GM21619 (cell line): ENCODE data around the gene ADAMTSL3.
"Not testable (repeated sequence)": the region's sequence is repeated elsewhere in the genome, so short reads cannot be mapped to it uniquely, and the experiment has no call there.

Source experiments
- ATAC-seq: cut with Tn5 transposase; IDR thresholded peaks from one replicate; pipeline ENCODE4 v1.9.1; 2021; ENCODE audit not compliant: unreplicated experiment

The ADAMTSL3 gene

DNA sequence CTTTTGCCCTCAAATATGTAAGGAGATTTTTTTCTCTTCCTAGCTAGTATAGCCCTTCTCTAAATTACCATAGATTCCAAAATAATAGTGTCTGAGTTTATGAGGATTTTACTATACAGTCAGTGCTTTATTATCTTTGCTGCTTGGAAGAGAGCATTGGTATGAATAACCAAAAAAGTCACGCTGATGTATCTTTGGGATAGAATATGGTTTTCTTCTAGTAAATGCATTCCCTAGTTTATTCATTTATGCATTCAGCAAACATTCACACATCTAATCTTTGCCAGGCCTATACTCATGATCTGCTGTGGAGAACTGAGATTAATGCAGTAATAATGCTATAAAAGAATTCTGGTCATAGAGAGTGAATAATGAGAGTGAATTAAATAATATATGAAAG lies 356.3 kb downstream of the ADAMTSL3 start:
- no peak for ATAC-seq

DNA sequence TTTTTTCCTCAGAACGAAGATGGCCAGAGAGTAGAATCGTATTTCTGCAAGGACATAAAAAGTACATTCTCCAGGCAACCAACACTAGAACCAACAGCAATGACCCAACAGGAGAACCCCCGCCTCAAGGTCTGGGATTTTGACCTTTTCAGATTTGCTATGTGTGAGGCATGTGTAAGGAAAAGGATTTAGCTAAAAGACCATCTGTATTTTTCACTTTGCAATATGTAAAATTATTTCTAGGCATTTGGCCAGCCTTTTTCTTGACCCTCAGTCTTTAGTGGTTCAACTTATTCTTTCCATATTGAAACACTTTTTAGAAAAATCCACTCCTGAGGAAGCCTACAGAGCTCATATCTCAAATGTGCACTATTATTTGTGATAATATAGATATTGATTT lies 362.4 kb downstream of the ADAMTSL3 start:
- no peak for ATAC-seq

DNA sequence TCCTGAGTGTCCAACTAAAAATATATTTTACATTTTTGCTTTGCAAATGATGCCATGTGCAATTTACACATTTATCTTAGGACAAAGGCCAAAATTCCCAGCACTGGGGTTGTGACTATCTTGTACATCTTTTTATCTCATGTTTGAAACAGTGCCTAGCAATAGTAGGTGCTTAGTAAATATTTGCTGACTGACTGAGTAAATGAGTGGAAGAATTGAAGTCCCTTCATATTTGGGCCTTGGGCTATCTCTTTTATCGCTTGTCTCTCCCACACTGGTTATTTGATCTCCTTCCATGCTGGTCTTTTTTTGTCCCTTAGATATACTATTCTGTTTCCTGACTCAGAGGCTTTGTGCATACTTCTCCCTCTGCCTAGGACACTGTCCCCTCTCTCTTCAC lies 368.6 kb downstream of the ADAMTSL3 start:
- ATAC-seq = no peak

DNA sequence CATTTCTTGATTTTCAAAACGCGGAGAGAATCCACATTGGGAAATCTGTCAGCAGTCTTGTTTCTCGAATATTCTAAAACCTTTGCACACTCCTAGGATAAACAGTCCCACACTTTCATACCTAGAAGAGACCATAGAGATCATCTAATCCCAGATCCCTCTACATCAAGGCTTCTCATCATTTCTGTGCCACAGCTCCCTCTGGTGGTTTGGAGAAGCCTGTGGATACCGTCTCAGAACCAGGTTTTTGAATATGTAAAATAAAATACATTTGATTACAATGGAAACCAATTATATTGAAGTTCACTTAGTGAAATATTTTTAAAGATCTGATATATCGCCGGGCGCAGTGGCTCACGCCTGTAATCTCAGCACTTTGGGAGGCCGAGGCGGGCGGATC lies 369.7 kb downstream of the ADAMTSL3 start:
- no peak for ATAC-seq

DNA sequence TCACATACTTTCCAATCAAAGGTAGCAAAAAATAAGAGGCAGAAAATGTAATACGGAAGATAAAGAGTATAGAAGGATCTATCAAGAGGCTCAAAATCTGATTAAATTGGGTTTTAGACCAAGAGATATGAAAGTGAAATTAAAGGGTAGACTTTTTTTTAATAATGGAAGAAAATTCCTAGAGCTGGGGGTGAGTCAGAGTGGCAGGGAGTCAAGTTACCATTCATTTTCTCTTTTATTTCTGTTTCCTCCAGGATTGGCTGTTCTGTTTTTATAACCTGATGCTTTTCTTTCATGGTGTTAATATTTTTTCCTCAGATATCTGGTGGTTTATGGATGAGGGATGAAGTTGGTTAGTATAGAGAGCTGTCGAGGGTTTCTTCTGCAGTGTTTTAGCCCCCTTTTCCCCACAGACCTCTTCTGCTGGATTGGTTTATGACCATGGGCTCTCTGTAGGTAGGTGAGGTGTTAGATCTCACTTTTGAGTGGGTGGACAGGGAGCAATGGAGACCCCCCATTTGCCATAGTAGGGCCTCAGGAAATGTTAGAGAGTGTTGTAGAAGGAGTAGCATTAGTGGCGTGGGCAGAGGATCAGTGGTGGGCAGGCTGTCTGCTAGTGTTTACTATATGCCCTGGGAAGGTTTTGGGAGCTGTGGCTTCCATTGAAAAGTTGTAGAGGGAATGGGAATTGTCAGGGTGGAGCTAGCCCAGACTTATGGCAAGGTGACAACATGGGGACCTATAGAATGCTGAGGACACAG lies 380.1 kb downstream of the ADAMTSL3 start:
- ATAC-seq = no peak

DNA sequence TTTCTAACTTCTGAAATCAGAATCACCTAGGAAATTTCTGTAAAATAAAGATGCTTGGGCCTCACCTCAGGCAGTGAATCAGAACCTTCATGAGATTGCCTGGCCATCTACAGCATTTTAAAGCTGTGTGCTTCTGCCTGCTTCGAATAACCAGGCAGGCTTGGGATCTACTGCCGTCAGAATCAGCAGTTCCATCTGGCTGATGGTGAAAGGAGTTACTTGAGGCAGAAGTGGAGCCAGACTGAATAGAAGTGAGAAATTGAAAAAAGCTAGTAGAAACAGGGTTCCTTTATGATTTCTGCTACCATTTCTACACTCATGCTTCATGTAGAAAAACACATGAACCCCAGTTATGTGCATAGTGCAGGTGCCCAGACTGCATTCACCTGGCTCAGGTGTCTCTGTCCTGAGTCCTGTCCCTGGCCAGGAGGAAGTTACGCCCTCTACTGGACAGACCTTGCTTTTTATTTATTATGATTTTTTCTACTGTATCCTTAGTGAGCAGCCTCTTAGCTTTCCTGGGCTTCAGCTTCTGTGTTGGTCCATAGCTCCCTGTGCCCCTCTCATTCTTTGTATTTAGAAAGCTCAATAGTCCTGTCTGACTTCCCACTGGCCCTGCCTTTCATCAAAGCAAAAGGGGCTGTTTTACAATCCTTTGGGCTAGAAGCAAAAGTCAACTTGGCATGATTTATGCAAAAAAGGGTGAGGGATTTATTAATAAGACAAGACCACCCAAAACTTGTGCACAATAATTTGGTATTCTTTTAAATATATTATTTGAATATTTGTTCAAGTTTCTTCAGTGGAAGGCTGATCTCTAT lies 380.9 kb downstream of the ADAMTSL3 start:
- ATAC-seq = no peak

DNA sequence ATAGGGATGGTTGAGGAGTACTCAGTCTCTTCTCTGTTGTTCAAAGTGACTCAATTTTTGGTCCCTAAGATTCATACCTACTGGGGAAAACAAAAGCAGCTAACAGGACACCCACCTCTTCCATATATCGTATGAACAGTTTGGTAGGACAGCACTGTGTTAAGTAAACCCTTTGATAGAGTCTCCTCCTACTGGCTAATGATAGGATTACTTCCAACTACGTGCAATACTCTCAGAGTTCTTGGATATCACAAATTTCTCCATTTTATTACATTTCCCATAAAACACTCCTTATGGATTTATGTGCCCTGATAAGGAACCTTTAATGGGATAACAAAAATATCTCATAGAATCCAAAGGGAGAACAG lies 381.5 kb downstream of the ADAMTSL3 start:
- ATAC-seq = no peak

DNA sequence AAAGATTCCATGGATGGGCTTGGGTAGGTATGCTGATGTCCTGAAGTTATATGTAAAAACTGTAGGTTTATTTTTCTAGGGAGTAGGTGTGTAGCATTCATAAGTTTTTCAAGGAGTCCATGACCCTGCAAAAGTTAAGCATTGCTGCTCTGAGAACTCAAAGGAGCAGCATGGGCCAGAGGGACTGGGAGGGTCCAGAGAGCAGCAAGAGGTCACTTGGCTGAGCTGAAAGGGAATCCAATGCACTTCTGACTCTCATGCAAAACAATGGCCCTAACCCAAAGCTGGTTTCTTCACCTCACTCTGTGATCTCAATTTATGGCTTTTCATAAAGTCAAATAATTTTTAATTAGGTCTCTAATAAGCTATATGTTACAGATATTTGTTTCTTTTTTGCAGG lies 383.4 kb downstream of the ADAMTSL3 start:
- no peak for ATAC-seq

DNA sequence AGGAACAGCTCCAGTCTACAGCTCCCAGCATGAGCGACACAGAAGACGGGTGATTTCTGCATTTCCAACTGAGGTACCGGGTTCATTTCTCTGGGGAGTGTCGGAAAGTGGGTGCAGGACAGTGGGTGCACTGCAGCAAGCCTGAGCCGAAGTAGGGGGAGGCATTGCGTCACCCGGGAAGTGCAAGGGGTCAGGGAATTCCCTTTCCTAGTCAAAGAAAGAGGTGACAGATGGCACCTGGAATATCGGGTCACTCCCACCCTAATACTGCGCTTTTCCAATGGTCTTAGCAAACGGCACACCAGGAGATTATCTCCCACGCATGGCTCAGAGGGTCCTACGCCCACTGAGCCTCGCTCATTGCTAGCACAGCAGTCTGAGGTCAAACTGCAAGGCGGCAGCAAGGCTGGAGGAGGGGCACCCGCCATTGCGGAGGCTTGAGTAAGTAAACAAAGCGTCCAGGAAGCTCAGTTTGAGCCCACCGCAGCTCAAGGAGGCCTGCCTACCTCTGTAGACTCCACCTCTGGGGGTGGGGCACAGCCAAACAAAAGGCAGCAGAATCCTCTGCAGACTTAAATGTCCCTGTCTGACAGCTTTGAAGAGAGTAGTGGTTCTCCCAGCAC lies 388.6 kb downstream of the ADAMTSL3 start:
- not testable (repeated sequence) for ATAC-seq

DNA sequence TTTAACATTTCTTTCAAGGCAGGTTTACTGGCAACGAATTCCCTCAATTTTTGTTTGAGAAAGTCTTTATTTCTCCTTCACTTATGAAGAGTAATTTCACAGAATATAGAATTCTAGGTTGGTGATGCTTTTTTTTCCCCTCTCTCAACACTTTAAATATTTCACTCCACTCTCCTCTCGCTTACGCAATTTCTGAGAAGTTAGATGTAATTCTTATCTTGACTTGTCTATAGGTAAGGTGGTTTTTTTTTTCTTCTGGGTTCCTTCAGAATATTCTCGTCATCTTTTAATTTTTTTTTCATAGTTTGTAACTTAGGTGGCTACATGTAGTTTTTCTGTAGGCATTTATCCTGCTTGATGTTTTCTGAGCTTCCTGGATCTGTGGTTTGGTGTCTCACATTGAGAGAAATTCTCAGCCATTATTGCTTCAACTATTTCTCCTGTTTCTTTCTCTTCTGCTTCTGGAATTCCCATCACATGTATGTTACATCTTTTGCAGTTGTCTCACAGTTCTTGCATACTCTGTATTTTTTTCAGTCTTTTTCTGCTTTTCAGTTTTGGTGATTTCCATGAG lies 392.2 kb downstream of the ADAMTSL3 start:
- ATAC-seq = no peak

DNA sequence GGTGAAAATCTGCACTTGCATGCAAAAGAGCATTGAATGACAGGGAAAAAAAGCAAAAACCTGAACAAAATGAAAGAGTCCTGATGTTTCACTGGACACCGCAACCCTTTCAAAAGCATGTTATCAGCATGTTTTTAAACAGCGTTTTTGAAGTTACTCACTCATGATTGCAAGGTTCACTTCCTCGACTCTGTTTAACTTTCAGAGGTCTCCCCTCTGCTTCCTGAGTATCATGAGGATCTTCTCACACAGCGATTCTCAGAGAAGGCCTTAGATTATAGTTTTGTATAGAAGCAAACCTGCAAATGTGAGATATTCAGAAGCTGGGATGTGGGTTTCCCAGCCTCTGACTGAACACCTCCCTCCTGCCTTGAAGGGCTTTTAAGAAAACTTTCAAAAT lies 395.6 kb downstream of the ADAMTSL3 start:
- ATAC-seq = not testable (repeated sequence)

DNA sequence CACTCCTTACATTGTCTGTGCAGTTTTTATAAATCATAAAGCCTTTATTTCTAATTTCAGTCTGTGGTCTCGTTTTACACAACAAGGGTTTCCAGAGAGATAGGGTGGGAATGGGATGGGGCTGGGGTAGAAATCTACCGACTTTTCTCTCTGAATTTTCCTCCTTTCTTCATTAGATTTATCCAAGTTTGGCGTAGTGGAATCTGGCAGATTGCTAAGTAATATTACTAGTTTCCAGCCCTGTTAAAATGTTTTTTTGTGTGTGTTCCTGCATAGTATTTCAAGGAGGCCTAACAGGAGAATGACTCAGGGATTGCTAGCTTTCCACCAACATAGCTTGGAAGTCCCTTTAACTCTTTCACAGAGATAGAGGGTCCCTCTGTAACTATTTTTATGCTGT lies 396.2 kb downstream of the ADAMTSL3 start:
- ATAC-seq = no peak

DNA sequence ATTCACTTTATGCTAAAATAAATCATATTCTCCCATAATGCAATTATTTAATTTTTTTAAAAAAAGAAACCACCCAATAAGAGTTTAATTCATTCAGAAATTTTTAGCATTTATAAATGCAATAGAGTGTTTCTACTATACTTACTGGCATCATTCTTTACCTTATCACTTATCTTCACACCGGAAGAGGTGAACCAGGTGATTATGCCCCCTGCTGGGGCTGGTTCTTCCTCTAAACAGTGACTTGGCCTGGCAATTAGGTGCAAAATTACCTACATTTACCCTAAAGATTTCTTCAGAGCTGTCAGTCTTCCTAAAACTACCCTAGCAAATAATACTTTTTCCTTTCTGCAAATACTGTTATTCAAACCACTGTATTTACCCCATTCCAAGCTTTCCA lies 397.2 kb downstream of the ADAMTSL3 start:
- ATAC-seq = not testable (repeated sequence)

DNA sequence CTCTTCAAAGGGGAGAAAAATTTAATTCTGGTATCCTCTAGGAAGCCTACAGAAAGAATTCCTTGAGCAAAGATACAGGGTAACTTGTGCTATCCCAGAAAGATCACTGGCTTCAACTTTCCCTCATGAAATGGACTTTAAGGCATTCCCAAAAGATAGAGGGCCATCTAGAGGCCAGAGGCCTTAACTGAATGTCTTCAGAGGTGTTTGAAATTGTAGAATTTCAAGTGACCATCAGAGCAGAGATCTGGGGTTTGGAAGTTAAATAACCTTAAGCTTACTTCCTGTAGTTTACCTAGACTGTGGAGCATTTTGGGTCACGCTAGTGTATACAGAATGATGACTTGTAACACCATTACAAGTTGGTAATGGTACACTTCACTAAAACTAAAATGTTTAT lies 400.6 kb downstream of the ADAMTSL3 start:
- ATAC-seq = not testable (repeated sequence)

DNA sequence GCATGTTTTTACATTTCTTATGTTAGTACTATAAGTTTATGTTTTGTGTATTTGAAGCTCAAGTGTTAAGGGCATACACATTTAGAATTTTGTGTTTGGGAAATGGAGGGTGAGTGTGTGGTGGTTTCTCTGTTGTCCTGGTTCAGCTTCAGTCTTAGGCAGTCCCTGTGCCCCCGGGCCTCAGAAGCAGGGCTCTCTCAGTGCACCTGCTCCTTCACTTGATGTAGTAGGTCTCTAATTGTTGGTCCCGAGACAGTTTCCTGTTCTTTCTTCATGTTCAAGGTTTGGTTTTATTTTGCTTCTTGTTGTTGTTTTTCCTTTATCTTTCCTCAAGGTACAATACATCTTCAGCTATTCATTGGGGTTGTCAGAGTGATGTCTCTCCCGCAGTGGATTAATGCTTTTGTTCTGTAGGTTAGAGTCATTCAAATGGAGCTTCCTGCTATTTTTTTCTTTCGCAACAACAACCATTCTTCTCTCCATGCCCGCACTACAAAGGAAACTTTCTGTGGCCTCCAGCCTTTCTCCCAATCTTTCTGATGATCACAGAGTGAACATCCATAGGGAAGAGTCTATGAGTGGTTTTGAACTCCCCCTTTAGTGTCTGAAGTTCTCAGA lies 403.9 kb downstream of the ADAMTSL3 start:
- ATAC-seq = no peak

DNA sequence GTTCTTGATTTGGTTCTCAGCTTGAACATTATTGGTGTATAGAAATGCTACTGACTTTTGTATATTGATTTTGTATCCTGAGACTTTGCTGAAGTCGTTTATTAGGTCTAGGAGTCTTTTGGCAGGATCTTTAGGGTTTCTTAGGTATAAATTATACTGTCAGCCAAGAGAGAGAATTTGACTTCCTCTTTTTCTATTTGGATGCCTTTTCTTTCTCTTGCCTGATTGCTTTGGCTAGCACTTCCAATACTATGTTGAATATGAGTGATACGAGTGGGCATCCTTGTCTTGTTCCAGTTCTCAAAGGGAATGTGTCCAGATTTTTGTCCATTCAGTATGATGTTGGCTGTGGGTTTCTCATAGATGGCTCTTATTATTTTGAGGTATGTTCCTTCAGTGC lies 409.8 kb downstream of the ADAMTSL3 start:
- not testable (repeated sequence) for ATAC-seq

DNA sequence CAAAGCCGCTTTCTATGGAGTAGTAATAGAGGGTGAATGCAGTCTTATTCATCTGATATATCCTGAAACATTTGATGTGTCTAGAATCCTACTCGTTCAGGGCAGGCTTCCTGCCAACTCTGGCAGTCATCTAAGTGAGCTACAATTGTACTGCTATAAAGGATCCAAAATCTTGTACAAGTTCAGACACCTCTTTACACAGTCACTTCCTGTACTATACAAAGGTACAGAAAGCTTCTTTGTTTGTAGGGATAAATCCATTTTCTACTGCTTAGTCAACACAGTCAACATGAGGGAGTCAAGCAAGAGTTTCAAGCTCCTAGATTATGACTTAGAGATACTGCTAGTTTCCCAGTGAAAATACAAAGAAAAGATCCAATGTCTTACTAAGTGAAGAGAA lies 414.8 kb downstream of the ADAMTSL3 start:
- ATAC-seq = not testable (repeated sequence)

DNA sequence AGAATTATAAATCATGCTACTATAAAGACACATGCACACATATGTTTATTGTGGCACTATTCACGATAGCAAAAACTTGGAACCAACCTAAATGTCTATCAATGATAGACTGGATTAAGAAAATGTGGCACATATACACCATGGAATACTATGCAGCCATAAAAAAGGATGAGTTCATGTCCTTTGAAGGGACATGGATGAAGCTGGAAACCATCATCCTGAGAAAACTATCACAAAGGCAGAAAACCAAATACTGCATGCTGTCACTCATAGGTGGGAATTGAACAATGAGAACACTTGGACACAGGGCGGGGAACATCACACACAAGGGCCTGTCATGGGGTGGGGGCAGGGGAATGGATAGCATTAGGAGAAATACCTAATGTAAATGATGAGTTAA lies 424.1 kb downstream of the ADAMTSL3 start:
- not testable (repeated sequence) for ATAC-seq

DNA sequence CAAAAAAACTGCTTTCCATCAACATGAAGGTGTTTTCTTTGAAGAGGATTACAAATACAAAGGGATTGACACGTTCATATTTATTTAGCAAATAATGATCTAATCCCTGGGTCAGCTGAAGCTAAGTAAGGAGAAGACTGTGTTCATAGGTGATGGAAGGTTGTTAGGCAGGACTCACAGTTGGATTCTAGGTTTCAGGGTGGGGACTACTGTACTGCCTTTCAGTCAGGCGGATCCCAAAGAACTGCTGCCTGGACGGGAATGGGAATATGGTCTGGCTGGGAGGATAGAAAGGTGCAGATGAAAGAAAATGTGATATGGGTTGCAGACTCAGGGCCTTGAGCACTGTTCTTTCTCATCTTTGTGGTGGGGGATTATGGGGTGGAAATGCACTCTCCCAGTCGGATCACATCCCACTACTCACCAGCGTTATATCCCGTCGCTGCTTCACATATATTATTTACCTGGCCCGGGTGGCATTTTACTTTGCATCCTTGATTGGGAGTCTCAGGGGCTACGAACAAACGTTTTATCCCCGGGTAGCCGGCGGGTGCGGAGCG lies 425.5 kb downstream of the ADAMTSL3 start:
- ATAC-seq = not testable (repeated sequence)

DNA sequence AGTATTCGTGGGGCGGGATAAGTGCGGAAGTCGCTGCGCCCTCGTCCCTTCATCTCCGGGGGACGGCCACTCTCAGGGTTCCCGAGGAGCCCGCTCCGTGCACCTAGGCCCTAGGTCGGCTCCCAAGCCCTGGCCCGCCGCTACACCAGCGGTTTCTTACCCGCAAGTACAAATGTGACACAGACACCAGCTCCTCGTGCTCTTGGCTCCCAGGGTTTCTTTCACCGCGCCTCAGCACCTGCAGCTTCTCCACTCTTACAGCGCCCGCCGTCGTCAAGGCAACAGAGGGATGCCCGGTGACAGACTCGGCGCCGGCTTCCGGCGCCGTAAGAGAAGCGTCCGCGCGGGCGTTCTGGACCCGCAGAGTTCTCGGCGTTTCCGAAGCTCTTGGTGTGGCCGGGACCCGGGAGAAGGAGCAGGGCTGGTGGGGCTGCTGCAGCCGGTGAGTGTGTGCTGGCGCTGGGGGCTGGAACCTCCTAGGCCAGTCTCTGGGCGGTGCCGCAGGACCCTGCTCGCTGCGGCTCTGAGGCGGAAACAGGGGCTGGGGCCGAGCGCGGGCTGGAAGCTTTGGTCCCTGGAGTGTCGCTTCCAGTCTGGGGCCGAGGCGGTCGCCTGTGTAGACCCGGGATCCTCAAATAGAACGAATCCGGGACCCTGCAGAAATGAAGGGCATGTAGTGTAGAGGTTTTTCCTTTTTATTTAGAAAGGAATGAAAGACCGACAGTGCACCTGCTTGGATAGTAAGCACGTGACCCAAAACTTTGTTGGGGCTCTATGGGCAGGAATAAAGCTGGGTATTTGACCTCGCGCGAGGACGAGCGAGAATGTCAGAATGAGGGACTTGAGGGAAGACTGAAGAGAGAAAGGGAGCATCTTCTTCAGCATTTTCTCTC lies 426.2 kb downstream of the ADAMTSL3 start:
- peak; percentile 82 for ATAC-seq
